ENCODE results near the gene NPAT.
"Not testable (repeated sequence)": the region's sequence is repeated elsewhere in the genome, so short reads cannot be mapped to it uniquely, and the experiment has no call there.

Gene NPAT

DNA sequence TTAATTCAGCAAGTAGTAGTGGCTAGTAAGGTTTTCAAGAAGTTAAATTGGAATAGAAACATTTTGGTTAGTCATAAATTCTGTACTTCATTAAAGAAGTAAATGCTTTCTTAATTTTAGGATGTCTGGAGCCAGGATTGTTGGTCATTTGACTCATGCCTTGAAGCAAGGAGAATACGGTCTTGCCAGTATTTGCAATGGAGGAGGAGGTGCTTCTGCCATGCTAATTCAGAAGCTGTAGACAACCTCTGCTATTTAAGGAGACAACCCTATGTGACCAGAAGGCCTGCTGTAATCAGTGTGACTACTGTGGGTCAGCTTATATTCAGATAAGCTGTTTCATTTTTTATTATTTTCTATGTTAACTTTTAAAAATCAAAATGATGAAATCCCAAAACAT is 75.3 kb downstream of the NPAT start:
- no peak for DNase-seq

GRCh38 chr11:108144615-108145014 is 77.8 kb downstream of the NPAT start:
- DNase-seq: no peak

GRCh38 chr11:108142304-108142703 is 80.1 kb downstream of the NPAT start:
- DNase-seq: no peak

GRCh38 chr11:108137212-108137611 is 85.2 kb downstream of the NPAT start:
- no peak for DNase-seq

DNA sequence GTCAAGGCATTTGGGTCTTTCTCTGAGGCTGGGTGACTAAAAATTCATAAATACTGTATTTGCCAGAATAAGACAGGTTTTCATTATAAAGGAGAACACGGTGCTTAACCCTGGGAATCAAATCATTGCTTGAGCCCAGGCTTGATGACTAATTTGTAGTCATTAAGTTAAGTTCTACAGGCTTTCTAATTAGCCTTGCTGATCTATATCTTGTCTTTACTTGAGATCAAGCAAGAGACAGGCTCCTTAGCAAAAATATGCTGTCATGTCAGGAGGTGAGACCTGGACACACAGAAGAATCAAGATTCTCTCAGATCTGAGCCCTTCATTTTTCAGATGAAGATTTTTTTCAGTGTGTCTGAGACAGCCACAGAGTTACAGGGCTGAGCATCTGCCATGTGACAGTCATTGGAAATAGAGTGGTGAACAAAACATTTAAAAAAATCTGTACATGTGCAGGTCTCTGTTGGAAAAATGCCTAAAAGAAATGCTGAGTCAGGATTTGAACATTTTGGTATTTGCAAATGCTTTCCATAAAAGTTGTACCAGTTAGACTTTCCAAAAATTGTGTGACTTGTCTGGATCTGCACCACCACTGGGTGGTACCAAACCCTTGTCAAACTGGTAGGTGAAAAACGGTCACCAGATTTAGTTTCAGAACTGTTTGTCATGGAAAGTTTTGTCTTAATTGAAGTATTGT is 86.4 kb downstream of the NPAT start:
- DNase-seq: no peak

- not testable (repeated sequence) for DNase-seq
These were observed 89.4 kb downstream of the NPAT start for GRCh38 chr11:108132993-108133538.

DNA sequence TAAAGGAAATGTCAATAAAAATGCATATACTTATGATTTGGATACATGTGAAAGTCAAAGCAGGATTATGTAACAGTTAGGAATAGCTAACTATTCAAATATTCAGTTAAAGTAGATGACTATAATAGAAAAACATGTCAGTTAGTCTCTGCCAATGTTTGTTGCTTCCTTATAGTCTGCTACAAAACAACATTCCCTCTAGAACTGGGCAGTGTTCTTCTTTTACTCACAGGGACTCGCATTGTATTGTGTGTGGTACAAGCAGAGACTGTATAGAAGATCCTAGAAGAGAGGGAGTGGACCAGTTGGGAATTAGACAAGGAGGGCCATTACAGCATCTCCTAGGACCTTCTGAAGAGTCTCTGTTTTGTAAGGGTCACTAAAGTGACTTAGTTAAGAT is 90.4 kb downstream of the NPAT start:
- no peak for DNase-seq

- DNase-seq: no peak
These were observed 93.7 kb downstream of the NPAT start for GRCh38 chr11:108128772-108129171.

- no peak for DNase-seq
These were observed 97.3 kb downstream of the NPAT start for GRCh38 chr11:108125096-108125495.

- no peak for DNase-seq
These were observed 100.2 kb downstream of the NPAT start for GRCh38 chr11:108122166-108122628.

DNA sequence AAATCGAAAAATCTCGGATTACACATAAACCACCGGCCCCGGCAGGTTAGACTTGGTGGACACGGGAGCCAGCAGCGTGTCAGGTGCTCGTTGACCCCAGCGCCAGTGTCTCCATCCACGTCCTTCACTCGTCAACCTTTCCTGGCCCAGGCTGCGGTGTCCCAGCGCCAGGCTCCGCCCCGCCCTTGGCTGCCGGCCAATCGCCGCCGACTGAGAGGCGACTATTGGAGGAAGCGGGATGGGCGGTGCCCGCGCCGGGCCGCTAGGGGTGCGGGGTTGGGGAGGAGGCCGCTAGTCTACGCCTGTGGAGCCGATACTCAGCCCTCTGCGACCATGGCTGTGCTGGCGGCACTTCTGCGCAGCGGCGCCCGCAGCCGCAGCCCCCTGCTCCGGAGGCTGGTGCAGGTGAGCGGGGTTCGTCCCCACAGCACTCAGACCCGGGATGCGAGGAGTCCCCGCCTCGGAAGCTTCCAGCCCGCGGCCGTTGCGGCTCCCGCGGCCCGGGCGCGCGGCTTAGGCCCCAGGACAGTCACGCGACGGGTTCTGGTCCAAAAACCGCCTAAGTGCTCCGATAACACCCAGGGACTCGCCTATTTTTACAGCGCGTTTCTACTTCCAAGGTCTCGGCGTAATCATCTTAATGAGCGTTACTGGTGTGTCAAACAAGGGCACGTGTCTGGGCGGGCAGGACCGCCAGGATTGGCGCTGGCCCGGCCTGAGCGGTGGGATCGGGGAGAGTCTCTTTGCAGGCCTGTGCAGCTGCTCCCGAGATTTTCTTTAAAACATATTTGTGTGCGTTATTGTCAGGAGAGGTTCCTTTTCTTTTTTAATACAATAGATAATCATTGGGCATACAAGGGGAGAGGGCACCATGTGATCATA is 100.9 kb downstream of the NPAT start, which contains the start of gene ACAT1:
ACAT1 (plus strand) TSS at position 294 of the 882 bp plus-strand sequence; CDS start at position 334, 40 bp downstream.
- peak; percentile 57 for DNase-seq

DNA sequence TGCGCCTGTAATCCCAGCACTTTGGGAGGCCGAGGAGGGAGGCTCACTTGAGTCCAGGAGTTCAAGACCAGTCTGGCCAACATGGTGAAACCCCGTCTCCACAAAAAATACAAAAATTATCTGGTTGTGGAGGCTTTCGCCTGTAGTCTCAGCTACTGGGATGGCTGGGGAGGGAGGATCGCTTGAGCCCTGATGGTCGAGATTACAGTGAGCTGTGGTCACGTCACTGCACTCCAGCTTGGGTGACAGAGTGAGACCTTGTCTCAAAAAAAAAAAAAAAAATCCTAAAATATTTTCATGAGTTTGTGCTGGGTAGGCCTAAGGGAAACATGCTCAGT is 101.5 kb downstream of the NPAT start:
- not testable (repeated sequence) for DNase-seq

DNA sequence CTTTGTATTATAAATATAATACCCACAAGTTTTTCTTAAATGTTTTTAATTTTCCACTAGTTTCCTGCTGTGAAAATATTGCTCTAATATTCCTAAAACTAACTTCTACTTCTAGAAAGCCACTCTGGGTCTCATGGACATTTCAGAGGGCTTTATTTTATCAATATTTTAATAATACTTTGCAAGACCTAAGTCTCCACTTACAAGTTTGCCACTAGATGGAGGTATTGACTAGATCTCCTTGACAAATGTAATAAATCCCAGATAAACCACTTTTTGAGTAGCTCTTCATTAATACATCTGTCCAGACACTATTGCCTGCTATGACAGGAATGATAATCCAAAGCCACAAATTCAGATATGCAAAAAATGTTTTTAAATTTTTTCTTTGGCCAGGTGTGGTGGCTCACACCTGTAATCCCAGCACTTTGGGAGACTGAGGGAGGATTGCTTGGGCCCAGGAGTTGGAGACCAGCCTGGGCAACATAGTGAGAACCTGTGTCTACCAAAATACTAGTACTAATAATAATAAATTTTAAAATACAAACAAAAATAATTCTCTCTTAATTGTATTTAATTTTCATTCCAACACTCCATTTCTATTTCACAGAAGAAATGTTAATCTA is 104.6 kb downstream of the NPAT start:
- DNase-seq: peak; percentile 39

DNA sequence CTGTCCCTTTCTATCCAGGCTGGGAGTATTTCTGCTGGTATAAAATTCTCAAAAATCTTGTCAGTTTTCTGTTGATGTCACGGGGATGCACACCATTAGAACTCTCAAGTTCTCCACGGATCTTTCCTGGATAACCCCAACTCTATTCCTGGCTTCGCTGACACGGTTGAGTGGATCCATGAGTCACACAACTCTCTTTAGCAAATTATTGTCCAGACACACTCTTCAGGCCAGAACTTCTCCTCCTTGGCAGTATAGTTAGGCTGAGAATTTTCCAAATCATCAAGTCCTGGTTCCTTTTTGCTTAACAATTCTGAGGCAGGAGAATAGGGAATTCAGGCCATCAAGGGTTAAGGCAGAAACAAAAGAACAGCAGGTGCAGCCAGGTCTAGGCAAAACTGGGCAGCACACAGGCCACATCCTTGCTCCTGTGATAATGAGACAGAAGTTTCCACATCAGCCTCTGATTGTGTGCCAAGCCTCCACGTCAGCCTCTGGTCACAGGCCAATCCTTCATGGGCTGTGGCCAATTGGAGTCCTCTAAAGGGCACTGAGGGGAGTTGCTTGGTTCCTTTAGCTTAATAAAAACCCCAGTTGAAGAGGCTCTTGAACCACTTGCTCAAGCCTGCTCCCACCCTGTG is 106.8 kb downstream of the NPAT start:
- no peak for DNase-seq

DNA sequence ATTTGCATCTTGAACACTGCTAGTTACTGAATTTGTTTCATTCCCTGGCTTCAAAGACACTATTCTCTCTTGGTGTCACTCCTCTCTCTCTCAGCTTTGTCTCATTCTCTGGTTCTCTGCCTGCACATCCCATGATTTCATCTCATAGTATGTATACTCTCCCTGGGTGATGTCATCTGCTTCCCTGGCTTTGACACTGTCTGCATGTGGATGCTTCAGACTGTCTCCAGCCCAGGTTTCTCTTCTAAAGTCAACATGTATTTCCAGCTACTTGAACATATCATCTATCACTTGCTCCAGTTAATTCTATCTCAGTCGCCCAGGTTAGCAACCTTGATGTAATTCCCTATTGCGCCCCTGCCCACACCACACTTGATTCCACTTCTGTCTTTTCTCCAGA is 110.4 kb downstream of the NPAT start:
- no peak for DNase-seq

- no peak for DNase-seq
These were observed 111.3 kb downstream of the NPAT start for GRCh38 chr11:108111126-108111525.

Measured in NCI-H524 treated with DMSO at 0.1 percent for 48 hours (cell line).